Measurements from ENCODE around the gene CSMD2. TPM values are rescaled to one million over a fixed set of nuclear protein-coding genes. Genes with fewer than 3 reads are reported as not detected.

Gene CSMD2
- total RNA-seq, 3 donors from 2014 or later = 0.12 to 0.41 (median 0.28) TPM

- Histone ChIP-seq H3K4me1 (ENCODE audit: low read depth) (no peaks in the 10 kb centered on the region), H3K9me3 (no peaks in the 10 kb centered on the region), H3K36me3 (ENCODE audit: low read depth) (no peaks in the 10 kb centered on the region), H3K4me3 (no peak overlapping the region)
- ATAC-seq = no peak
- TF ChIP-seq CTCF (IDR thresholded peaks at IDR 0.05) = no peak
- intact Hi-C loops (cut with DNase I, micrococcal nuclease) = no loop called here
- DNase-seq = no peak
Measured at GRCh38 chr1:33897092-33897725, 267.8 kb downstream of the CSMD2 start.

GRCh38 chr1:33895976-33896375 is 269.1 kb downstream of the CSMD2 start:
- no peaks in the 10 kb centered on the region for H3K4me1 ChIP-seq (ENCODE audit: low read depth)
- ATAC-seq (no peak), DNase-seq (no peak)
- H3K4me3 ChIP-seq = no peak overlapping the region
- H3K9me3 ChIP-seq = no peaks in the 10 kb centered on the region
- TF ChIP-seq CTCF (IDR thresholded peaks at IDR 0.05) = no peak
- intact Hi-C loops (cut with DNase I, micrococcal nuclease) = no loop called here
- no peaks in the 10 kb centered on the region for H3K36me3 ChIP-seq (ENCODE audit: low read depth)

- DNase-seq (no peak), ATAC-seq (no peak)
- TF ChIP-seq CTCF (IDR thresholded peaks at IDR 0.05) = no peak
- intact Hi-C loops (cut with DNase I, micrococcal nuclease) = no loop called here
- Histone ChIP-seq H3K36me3 (ENCODE audit: low read depth) (no peaks in the 10 kb centered on the region), H3K4me3 (no peak overlapping the region), H3K9me3 (no peaks in the 10 kb centered on the region), H3K4me1 (ENCODE audit: low read depth) (no peaks in the 10 kb centered on the region)
Measured at GRCh38 chr1:33895396-33895795, 269.6 kb downstream of the CSMD2 start.

- Histone ChIP-seq H3K9me3 (no peaks in the 10 kb centered on the region), H3K4me3 (no peak overlapping the region), H3K4me1 (ENCODE audit: low read depth) (no peaks in the 10 kb centered on the region), H3K36me3 (ENCODE audit: low read depth) (no peaks in the 10 kb centered on the region)
- no peak for TF ChIP-seq CTCF (IDR thresholded peaks at IDR 0.05)
- ATAC-seq (no peak), DNase-seq (no peak)
- intact Hi-C loops (cut with DNase I, micrococcal nuclease) = no loop called here
Measured at GRCh38 chr1:33893147-33893830, 271.7 kb downstream of the CSMD2 start.

GRCh38 chr1:33886496-33886895 is 278.5 kb downstream of the CSMD2 start:
- intact Hi-C loops (cut with DNase I, micrococcal nuclease) = no loop called here
- Histone ChIP-seq H3K4me3 (no peak overlapping the region), H3K36me3 (ENCODE audit: low read depth) (no peaks in the 10 kb centered on the region), H3K9me3 (no peaks in the 10 kb centered on the region), H3K4me1 (ENCODE audit: low read depth) (no peaks in the 10 kb centered on the region)
- DNase-seq = no peak
- TF ChIP-seq CTCF (IDR thresholded peaks at IDR 0.05) = no peak
- no peak for ATAC-seq

All from mucosa of descending colon (tissue), 3 donors.